H9 (cell line): ENCODE results near the gene ZFY. TPM values are rescaled to one million over a fixed set of nuclear protein-coding genes. Genes with fewer than 3 reads are reported as not detected.

Source experiments
- DNase-seq: peaks from one replicate; pipeline ENCODE4 v3.0.0-alpha.2; 2017
- H2AFZ ChIP-seq: one replicate; pipeline ENCODE4 v1.6.1; 2013; ENCODE audit warnings: mild to moderate bottlenecking, low read length, control low read depth, moderate library complexity
- H2AK5ac ChIP-seq: 2 replicates; pipeline ENCODE4 v1.6.1; 2013; ENCODE audit warnings: low read length, control low read depth, mixed read lengths; ENCODE audit not compliant: insufficient read length
- H2BK120ac ChIP-seq: one replicate; pipeline ENCODE4 v1.6.1; 2013; ENCODE audit warnings: low read depth, mild to moderate bottlenecking, low read length, control low read depth, inconsistent platforms; ENCODE audit not compliant: poor library complexity, severe bottlenecking
- H2BK12ac ChIP-seq: 2 replicates; pipeline ENCODE4 v1.6.1; 2013; ENCODE audit warnings: low read length, control low read depth, mixed read lengths, low read depth; ENCODE audit not compliant: insufficient read length
- H2BK15ac ChIP-seq: 2 replicates; pipeline ENCODE4 v1.6.1; 2013; ENCODE audit warnings: low read depth, low read length, control low read depth
- H2BK20ac ChIP-seq: one replicate; pipeline ENCODE4 v1.6.1; 2013; ENCODE audit warnings: low read depth, mild to moderate bottlenecking, low read length, control low read depth, inconsistent platforms; ENCODE audit not compliant: poor library complexity, severe bottlenecking
- H2BK5ac ChIP-seq: 2 replicates; pipeline ENCODE4 v1.6.1; 2013; ENCODE audit warnings: low read length, control low read depth, mixed read lengths; ENCODE audit not compliant: insufficient read length
- H3K14ac ChIP-seq: 2 replicates; pipeline ENCODE4 v1.6.1; 2013; ENCODE audit warnings: low read length, control low read depth; ENCODE audit not compliant: insufficient read depth
- H3K18ac ChIP-seq: 2 replicates; pipeline ENCODE4 v1.6.1; 2013; ENCODE audit warnings: low read depth, mild to moderate bottlenecking, mixed read lengths, low read length, control low read depth; ENCODE audit not compliant: insufficient read length
- H3K23ac ChIP-seq: 2 replicates; pipeline ENCODE4 v1.6.1; 2013; ENCODE audit warnings: low read length, control low read depth, mixed read lengths, low read depth; ENCODE audit not compliant: insufficient read length
- H3K23me2 ChIP-seq: 2 replicates; pipeline ENCODE4 v1.6.1; 2013; ENCODE audit warnings: low read depth, mild to moderate bottlenecking, mixed read lengths, low read length, control low read depth; ENCODE audit not compliant: insufficient read length, poor library complexity, severe bottlenecking
- H3K27ac ChIP-seq: 2 replicates; pipeline ENCODE4 v1.5.1; 2013; ENCODE audit warnings: low read length, control low read depth, mixed read lengths, low read depth; ENCODE audit not compliant: insufficient read length
- H3K27me3 ChIP-seq: 2 replicates; pipeline ENCODE4 v1.6.1; 2013; ENCODE audit warnings: low read length, control low read depth, inconsistent platforms; ENCODE audit not compliant: insufficient read depth
- H3K4ac ChIP-seq: 2 replicates; pipeline ENCODE4 v1.6.1; 2013; ENCODE audit warnings: low read depth, mild to moderate bottlenecking, control low read depth, inconsistent platforms, low read length, moderate library complexity
- H3K4me1 ChIP-seq: 2 replicates; pipeline ENCODE4 v1.6.1; 2013; ENCODE audit warnings: low read length, control low read depth, inconsistent platforms; ENCODE audit not compliant: insufficient read depth
- H3K4me2 ChIP-seq: 2 replicates; pipeline ENCODE4 v1.6.1; 2013; ENCODE audit warnings: low read length, control low read depth, mixed read lengths; ENCODE audit not compliant: insufficient read length, insufficient read depth
- H3K56ac ChIP-seq: 2 replicates; pipeline ENCODE4 v1.6.1; 2013; ENCODE audit warnings: low read depth, mild to moderate bottlenecking, mixed read lengths, low read length, control low read depth; ENCODE audit not compliant: insufficient read length
- H3K79me1 ChIP-seq: 2 replicates; pipeline ENCODE4 v1.6.1; 2013; ENCODE audit warnings: low read depth, mild to moderate bottlenecking, moderate library complexity, low read length, control low read depth, inconsistent platforms; ENCODE audit not compliant: insufficient read depth, poor library complexity, severe bottlenecking
- H3K79me2 ChIP-seq: 2 replicates; pipeline ENCODE4 v1.6.1; 2013; ENCODE audit warnings: low read length, control low read depth, inconsistent platforms; ENCODE audit not compliant: insufficient read depth
- H3K9ac ChIP-seq: 2 replicates; pipeline ENCODE4 v1.6.1; 2013; ENCODE audit warnings: low read length, control low read depth, mixed read lengths; ENCODE audit not compliant: insufficient read length; ENCODE audit errors: extremely low read depth
- H3K9me3 ChIP-seq: one replicate; pipeline ENCODE4 v1.6.1; 2013; ENCODE audit warnings: low read depth, low read length, inconsistent platforms; ENCODE audit not compliant: control insufficient read depth
- H3T11ph ChIP-seq: one replicate; pipeline ENCODE4 v1.6.1; 2013; ENCODE audit warnings: mild to moderate bottlenecking, low read length, control low read depth, inconsistent platforms
- H4K20me1 ChIP-seq: one replicate; pipeline ENCODE4 v1.6.1; 2013; ENCODE audit not compliant: control insufficient read depth, insufficient read length, insufficient read depth
- H4K5ac ChIP-seq: 2 replicates; pipeline ENCODE4 v1.6.1; 2013; ENCODE audit warnings: low read depth, mild to moderate bottlenecking, mixed read lengths, low read length, control low read depth; ENCODE audit not compliant: insufficient read length
- H4K8ac ChIP-seq: replicated peaks from 2 replicates; pipeline ENCODE4 v1.6.1; 2013; ENCODE audit warnings: low read length, control low read depth, mixed read lengths, low read depth; ENCODE audit not compliant: insufficient read length
- H4K91ac ChIP-seq: 2 replicates; pipeline ENCODE4 v1.6.1; 2013; ENCODE audit warnings: low read depth, mild to moderate bottlenecking, moderate library complexity, mixed read lengths, low read length, control low read depth; ENCODE audit not compliant: insufficient read length
- H3K27ac Mint-ChIP-seq, 3 experiments: 2 replicates in 2 of 3; 3 replicates in 1 of 3; pipeline ENCODE4 v1.8.0; 2020 to 2021; ENCODE audit warnings: mixed read lengths in 3 of 3, mild to moderate bottlenecking in 1 of 3, moderate library complexity in 1 of 3
- H3K27me3 Mint-ChIP-seq: 2 replicates; pipeline ENCODE4 v1.8.0; 2021; ENCODE audit warnings: low read depth, mild to moderate bottlenecking, moderate library complexity, mixed read lengths
- H3K36me3 Mint-ChIP-seq, 3 experiments: 2 replicates in 2 of 3; 3 replicates in 1 of 3; pipeline ENCODE4 v1.8.0; 2020 to 2021; ENCODE audit warnings: low read depth in 3 of 3, mixed read lengths in 3 of 3; ENCODE audit not compliant: insufficient read depth in 1 of 3
- H3K4me1 Mint-ChIP-seq, 2 experiments: 2 replicates each; pipeline ENCODE4 v1.8.0; 2020; ENCODE audit warnings: mixed read lengths in 2 of 2
- H3K4me3 Mint-ChIP-seq, 2 experiments: 2 replicates in 1 of 2; 3 replicates in 1 of 2; pipeline ENCODE4 v1.8.0; 2020 to 2021; ENCODE audit warnings: mild to moderate bottlenecking in 2 of 2, mixed read lengths in 2 of 2, moderate library complexity in 1 of 2
- H3K9me3 Mint-ChIP-seq, 2 experiments: 2 replicates in 1 of 2; 3 replicates in 1 of 2; pipeline ENCODE4 v1.8.0; 2020; ENCODE audit warnings: mild to moderate bottlenecking in 2 of 2, mixed read lengths in 2 of 2, moderate library complexity in 1 of 2
- CTCF ChIP-seq: fragments of 200-600 bp; sonication (generic); conservative IDR thresholded peaks from 3 replicates; pipeline ENCODE4 v1.8.0; 2021; ENCODE audit warnings: antibody characterized with exemption, mild to moderate bottlenecking
- WGBS: extraction: QIAGEN DNeasy Blood & Tissue Kit; methylation state at CpG from one replicate; pipeline ENCODE4 v1.1.7; 2013; ENCODE audit warnings: missing lambda C conversion rate, low lambda C conversion rate, mixed read lengths; ENCODE audit not compliant: insufficient read length; ENCODE audit errors: extremely low coverage; 5-methylcytosine and 5-hydroxymethylcytosine counted together
- total RNA-seq: library from RNA; stranded (reverse); gene quantifications from 2 replicates; pipeline ENCODE4 v1.2.1, GENCODE V29; 2021

Gene ZFY
- total RNA-seq, 1 experiment from 2014 or later, result not detected

GRCh38 chrY:2885880-2886279 is 49.3 kb upstream of the ZFY start:
- Histone ChIP-seq H4K91ac (no peak overlapping the region), H3K23ac (no peak overlapping the region), H3K9ac (no peak overlapping the region), H3K4me2 (no peak overlapping the region), H3K27me3 (no peaks in the 10 kb centered on the region), H2BK120ac (no peak overlapping the region), H3K27ac (no peak overlapping the region), H3K56ac (no peak overlapping the region), H3K79me2 (no peaks in the 10 kb centered on the region), H4K20me1 (no peaks in the 10 kb centered on the region), H2AK5ac (no peak overlapping the region), H2AFZ (no peak overlapping the region), H3K23me2 (no peaks in the 10 kb centered on the region), H3T11ph (no peak overlapping the region), H3K18ac (no peak overlapping the region), H3K14ac (no peak overlapping the region), H4K5ac (no peak overlapping the region), H3K4ac (no peak overlapping the region), H2BK20ac (no peak overlapping the region), H2BK5ac (no peak overlapping the region), H2BK12ac (no peak overlapping the region), H2BK15ac (no peak overlapping the region), H3K79me1 (no peaks in the 10 kb centered on the region), H4K8ac (no peak overlapping the region), H3K9me3 (no peaks in the 10 kb centered on the region), H3K4me1 (no peaks in the 10 kb centered on the region)
- no peak overlapping the region for H3K27ac Mint-ChIP-seq
- H3K4me1 Mint-ChIP-seq, result no peaks in the 10 kb centered on the region
- no peaks in the 10 kb centered on the region for H3K9me3 Mint-ChIP-seq
- no peak overlapping the region for H3K4me3 Mint-ChIP-seq
- TF ChIP-seq CTCF, result no peak
- WGBS, result no CpG with 5 or more reads among the region's 3 CpGs
- H3K36me3 Mint-ChIP-seq, result no peaks in the 10 kb centered on the region
- DNase-seq, result no peak
- H3K27me3 Mint-ChIP-seq, result no peaks in the 10 kb centered on the region
